ENCODE results near the gene HIGD2A.

The HIGD2A gene

GRCh38 chr5:176416965-176417364, 28.4 kb downstream of the HIGD2A start:
- Histone ChIP-seq H3K14ac (ENCODE audit: low read length in 2 of 2) (no peak overlapping the region), H2BK5ac (ENCODE audit: low read depth, low read length, poor library complexity, severe bottlenecking) (no peak overlapping the region), H3K36me3 (ENCODE audit: control insufficient read depth in 1 of 2, insufficient read depth in 2 of 2, low read depth in 1 of 2, low read length in 2 of 2) (peaks cover 0 to 5% of the 10 kb centered on the region in 2 experiments), H3K4me1 (ENCODE audit: control insufficient read depth, insufficient read depth, low read depth, low read length) (peaks cover 30% of the 10 kb centered on the region), H2BK12ac (ENCODE audit: low read length in 2 of 2) (peak overlapping the region; percentile 11 to 38), H3K27me3 (ENCODE audit: control insufficient read depth in 1 of 2, insufficient read depth in 1 of 2, low read length in 2 of 2) (peaks cover 0 to 15% of the 10 kb centered on the region in 2 experiments), H3K23ac (ENCODE audit: low read length in 2 of 2) (no peak overlapping the region), H4K8ac (ENCODE audit: low read length) (peak overlapping the region; percentile 93), H2AFZ (ENCODE audit: low read depth, low read length) (no peak overlapping the region), H3K4me3 (ENCODE audit: insufficient read depth in 1 of 2, low read depth in 1 of 2, low read length in 2 of 2) (peak overlapping the region in 1 of 2 experiments; percentile 89), H4K91ac (ENCODE audit: low read length) (no peak overlapping the region), H2BK15ac (ENCODE audit: low read depth, poor library complexity, severe bottlenecking) (no peak overlapping the region), H3K4me2 (ENCODE audit: low read length, poor library complexity, severe bottlenecking) (no peak overlapping the region), H3K27ac (ENCODE audit: low read length, poor library complexity, severe bottlenecking) (no peak overlapping the region), H3K4ac (ENCODE audit: low read depth in 1 of 2, low read length in 2 of 2) (no peak overlapping the region), H3K9me3 (ENCODE audit: control insufficient read depth, low read length) (no peaks in the 10 kb centered on the region), H3K79me1 (replicated peaks; ENCODE audit: low read length, poor library complexity, severe bottlenecking) (peaks cover 21% of the 10 kb centered on the region), H2AK5ac (ENCODE audit: low read length, severe bottlenecking) (peak overlapping the region; percentile 59), H3K9ac (ENCODE audit: low read length) (peak overlapping the region; percentile 93), H2BK120ac (ENCODE audit: low read depth, low read length) (no peak overlapping the region), H3K18ac (ENCODE audit: low read depth in 1 of 2, low read length in 2 of 2) (no peak overlapping the region)
- no peak for DNase-seq
- 90% methylated on average over 11 of the region's 11 CpGs for WGBS

GRCh38 chr5:176418251-176418650, 29.7 kb downstream of the HIGD2A start:
- Histone ChIP-seq H4K8ac (ENCODE audit: low read length) (no peak overlapping the region), H3K9me3 (ENCODE audit: control insufficient read depth, low read length) (no peaks in the 10 kb centered on the region), H3K27ac (ENCODE audit: low read length, poor library complexity, severe bottlenecking) (no peak overlapping the region), H3K9ac (ENCODE audit: low read length) (no peak overlapping the region), H3K4me2 (ENCODE audit: low read length, poor library complexity, severe bottlenecking) (no peak overlapping the region), H2BK5ac (ENCODE audit: low read depth, low read length, poor library complexity, severe bottlenecking) (no peak overlapping the region), H3K27me3 (ENCODE audit: control insufficient read depth in 1 of 2, insufficient read depth in 1 of 2, low read length in 2 of 2) (peaks cover 0 to 15% of the 10 kb centered on the region in 2 experiments), H3K36me3 (ENCODE audit: control insufficient read depth in 1 of 2, insufficient read depth in 2 of 2, low read depth in 1 of 2, low read length in 2 of 2) (no peaks in the 10 kb centered on the region), H3K14ac (ENCODE audit: low read length in 2 of 2) (no peak overlapping the region), H2AK5ac (ENCODE audit: low read length, severe bottlenecking) (no peak overlapping the region), H3K4ac (ENCODE audit: low read depth in 1 of 2, low read length in 2 of 2) (no peak overlapping the region), H3K4me1 (ENCODE audit: control insufficient read depth, insufficient read depth, low read depth, low read length) (peaks cover 26% of the 10 kb centered on the region), H2AFZ (ENCODE audit: low read depth, low read length) (no peak overlapping the region), H3K23ac (ENCODE audit: low read length in 2 of 2) (no peak overlapping the region), H2BK120ac (ENCODE audit: low read depth, low read length) (no peak overlapping the region), H3K79me1 (replicated peaks; ENCODE audit: low read length, poor library complexity, severe bottlenecking) (peaks cover 13% of the 10 kb centered on the region), H3K4me3 (ENCODE audit: insufficient read depth in 1 of 2, low read depth in 1 of 2, low read length in 2 of 2) (no peak overlapping the region), H2BK12ac (ENCODE audit: low read length in 2 of 2) (no peak overlapping the region), H3K18ac (ENCODE audit: low read depth in 1 of 2, low read length in 2 of 2) (no peak overlapping the region), H2BK15ac (ENCODE audit: low read depth, poor library complexity, severe bottlenecking) (no peak overlapping the region), H4K91ac (ENCODE audit: low read length) (no peak overlapping the region)
- no peak for DNase-seq
- WGBS = 87% methylated on average over 9 of the region's 9 CpGs

- Histone ChIP-seq H2BK12ac (ENCODE audit: low read length in 2 of 2) (no peak overlapping the region), H2BK120ac (ENCODE audit: low read depth, low read length) (no peak overlapping the region), H3K4ac (ENCODE audit: low read depth in 1 of 2, low read length in 2 of 2) (no peak overlapping the region), H3K27ac (ENCODE audit: low read length, poor library complexity, severe bottlenecking) (no peak overlapping the region), H3K4me2 (ENCODE audit: low read length, poor library complexity, severe bottlenecking) (no peak overlapping the region), H3K9me3 (ENCODE audit: control insufficient read depth, low read length) (no peaks in the 10 kb centered on the region), H3K23ac (ENCODE audit: low read length in 2 of 2) (no peak overlapping the region), H2BK5ac (ENCODE audit: low read depth, low read length, poor library complexity, severe bottlenecking) (no peak overlapping the region), H3K9ac (ENCODE audit: low read length) (no peak overlapping the region), H3K4me3 (ENCODE audit: insufficient read depth in 1 of 2, low read depth in 1 of 2, low read length in 2 of 2) (no peak overlapping the region), H2AFZ (ENCODE audit: low read depth, low read length) (no peak overlapping the region), H3K18ac (ENCODE audit: low read depth in 1 of 2, low read length in 2 of 2) (no peak overlapping the region), H3K79me1 (replicated peaks; ENCODE audit: low read length, poor library complexity, severe bottlenecking) (peaks cover 6% of the 10 kb centered on the region), H4K91ac (ENCODE audit: low read length) (no peak overlapping the region), H3K36me3 (ENCODE audit: control insufficient read depth in 1 of 2, insufficient read depth in 2 of 2, low read depth in 1 of 2, low read length in 2 of 2) (no peaks in the 10 kb centered on the region), H3K27me3 (ENCODE audit: control insufficient read depth in 1 of 2, insufficient read depth in 1 of 2, low read length in 2 of 2) (peaks cover 0 to 15% of the 10 kb centered on the region in 2 experiments), H4K8ac (ENCODE audit: low read length) (no peak overlapping the region), H2AK5ac (ENCODE audit: low read length, severe bottlenecking) (no peak overlapping the region), H3K14ac (ENCODE audit: low read length in 2 of 2) (no peak overlapping the region), H2BK15ac (ENCODE audit: low read depth, poor library complexity, severe bottlenecking) (no peak overlapping the region), H3K4me1 (ENCODE audit: control insufficient read depth, insufficient read depth, low read depth, low read length) (peaks cover 13% of the 10 kb centered on the region)
- WGBS = 90% methylated on average over 5 of the region's 5 CpGs
- no peak for DNase-seq
Observed at GRCh38 chr5:176420086-176420485, 31.5 kb downstream of the HIGD2A start.

GRCh38 chr5:176420972-176421544, 32.5 kb downstream of the HIGD2A start:
- no peaks in the 10 kb centered on the region for H3K36me3 ChIP-seq (ENCODE audit: control insufficient read depth in 1 of 2, insufficient read depth in 2 of 2, low read depth in 1 of 2, low read length in 2 of 2)

More at GRCh38 chr5:176420972-176421544, 32.5 kb downstream of the HIGD2A start:
- Histone ChIP-seq H3K9me3 (ENCODE audit: control insufficient read depth, low read length) (no peaks in the 10 kb centered on the region), H3K23ac (ENCODE audit: low read length in 2 of 2) (no peak overlapping the region), H2AK5ac (ENCODE audit: low read length, severe bottlenecking) (no peak overlapping the region), H3K4me3 (ENCODE audit: insufficient read depth in 1 of 2, low read depth in 1 of 2, low read length in 2 of 2) (no peak overlapping the region), H4K8ac (ENCODE audit: low read length) (no peak overlapping the region), H2AFZ (ENCODE audit: low read depth, low read length) (no peak overlapping the region), H3K9ac (ENCODE audit: low read length) (no peak overlapping the region), H3K27me3 (ENCODE audit: control insufficient read depth in 1 of 2, insufficient read depth in 1 of 2, low read length in 2 of 2) (peaks cover 0 to 15% of the 10 kb centered on the region in 2 experiments), H3K14ac (ENCODE audit: low read length in 2 of 2) (no peak overlapping the region), H2BK120ac (ENCODE audit: low read depth, low read length) (no peak overlapping the region), H2BK12ac (ENCODE audit: low read length in 2 of 2) (no peak overlapping the region), H3K4ac (ENCODE audit: low read depth in 1 of 2, low read length in 2 of 2) (no peak overlapping the region), H3K4me2 (ENCODE audit: low read length, poor library complexity, severe bottlenecking) (no peak overlapping the region), H3K79me1 (replicated peaks; ENCODE audit: low read length, poor library complexity, severe bottlenecking) (no peaks in the 10 kb centered on the region), H3K4me1 (ENCODE audit: control insufficient read depth, insufficient read depth, low read depth, low read length) (peaks cover 9% of the 10 kb centered on the region), H2BK15ac (ENCODE audit: low read depth, poor library complexity, severe bottlenecking) (no peak overlapping the region), H3K18ac (ENCODE audit: low read depth in 1 of 2, low read length in 2 of 2) (no peak overlapping the region), H3K27ac (ENCODE audit: low read length, poor library complexity, severe bottlenecking) (no peak overlapping the region), H2BK5ac (ENCODE audit: low read depth, low read length, poor library complexity, severe bottlenecking) (no peak overlapping the region), H4K91ac (ENCODE audit: low read length) (no peak overlapping the region)
- no peak for DNase-seq
- 100% methylated on average over 1 of the region's 2 CpGs for WGBS

Data from mesenchymal stem cell (in vitro differentiated cells and primary cell).